ENCODE measurements around the gene NCK2. TPM values are rescaled to one million over a fixed set of nuclear protein-coding genes. Genes with fewer than 3 reads are reported as not detected.

The NCK2 gene
- total and polyA plus RNA-seq, 10 of the 15 experiments (the other 5 are each of a cell fraction or from before 2014, with no cell fraction given), result 1.2 to 30.9 (median 14.1) TPM

GRCh38 chr2:105854972-105855371 lies 110.3 kb downstream of the NCK2 start:
- Histone ChIP-seq H3K36me3 (ENCODE audit: control insufficient read depth in 2 of 2, insufficient read depth in 2 of 2, low read length in 1 of 2) (peaks cover 0 to 5% of the 10 kb centered on the region in 2 experiments; a peak in 2 of 4 replicates), H3K79me2 (ENCODE audit: control insufficient read depth, insufficient read depth, low read length) (no peaks in the 10 kb centered on the region), H3K27me3 (replicated peaks in 1 of 2; ENCODE audit: control insufficient read depth in 2 of 2, insufficient read depth in 2 of 2, low read length in 1 of 2) (no peaks in the 10 kb centered on the region), H3K9ac (ENCODE audit: control insufficient read depth, insufficient read depth, low read length) (no peak overlapping the region), H2AFZ (ENCODE audit: control insufficient read depth, low read depth, low read length) (no peak overlapping the region), H3K4me3 (no peak overlapping the region), H3K4me2 (ENCODE audit: control insufficient read depth, insufficient read depth) (no peak overlapping the region), H3K9me3 (replicated peaks; ENCODE audit: control insufficient read depth, insufficient read depth, low read length) (no peaks in the 10 kb centered on the region), H4K20me1 (ENCODE audit: control insufficient read depth, insufficient read depth) (no peaks in the 10 kb centered on the region), H3K27ac (ENCODE audit: control insufficient read depth, insufficient read depth) (no peak overlapping the region), H3K4me1 (ENCODE audit: control insufficient read depth, insufficient read depth, low read length) (no peaks in the 10 kb centered on the region)
- CTCF ChIA-PET, result no interaction called here
- TF ChIP-seq BHLHE40 (IDR thresholded peaks at IDR 0.05; ENCODE audit: borderline replicate concordance in 1 of 2, low read depth in 2 of 2, low read length in 1 of 2) (no peak), SMARCA5 (IDR thresholded peaks at IDR 0.05) (no peak), NRF1 (conservative IDR thresholded peaks at IDR 0.05; ENCODE audit: low read depth, low read length) (no peak), HDAC6 (IDR thresholded peaks at IDR 0.05; ENCODE audit: unreplicated experiment) (no peak), RAD51 (IDR thresholded peaks at IDR 0.05) (no peak), BMI1 (IDR thresholded peaks at IDR 0.05; ENCODE audit: borderline replicate concordance) (no peak), TCF12 (IDR thresholded peaks at IDR 0.05; ENCODE audit: low read depth, low read length) (no peak), PML (IDR thresholded peaks at IDR 0.05; ENCODE audit: low read length) (no peak), POLR2AphosphoS2 (IDR thresholded peaks at IDR 0.05; ENCODE audit: low read depth, low read length) (no peak), FOXK2 (IDR thresholded peaks at IDR 0.05) (no peak), RBBP5 (conservative IDR thresholded peaks at IDR 0.05) (no peak), MTA2 (IDR thresholded peaks at IDR 0.05; ENCODE audit: low read depth) (no peak)
- ATAC-seq, result no peak
- no peak for DNase-seq (ENCODE audit: low read depth, low spot score)
- WGBS (ENCODE audit: insufficient coverage, insufficient replicate concordance, low lambda C conversion rate, missing lambda C conversion rate), result 95% methylated on average over 16 of the region's 16 CpGs
- SMC1A ChIA-PET (ENCODE audit: uncharacterized antibody, unreplicated experiment), result interaction anchor here (0.6 kb wide), 1 partner anchor 217 kb away, joined by 3 read pairs; no protein-coding TSS in a partner anchor
- no peak for FAIRE-seq
- intact Hi-C loops (cut with micrococcal nuclease; ENCODE audit: unreplicated experiment) (no loop called here), in situ Hi-C loops (cut with MboI) (no loop called here)
- RAD21 ChIA-PET (ENCODE audit: unreplicated experiment), result no interaction called here
- POLR2A ChIA-PET, result no interaction called here
- BruUV-seq (replicated peaks), result no TSS peak

All from GM12878 (cell line).